ENCODE results near the gene PRAME. TPM values are rescaled to one million over a fixed set of nuclear protein-coding genes. Genes with fewer than 3 reads are reported as not detected.

PRAME gene
- 2.8 and 4.2 TPM in 2 replicates for total RNA-seq

GRCh38 chr22:22558972-22559603, at the start of gene PRAME:
Gene PRAME (minus strand): TSS chr22:22559265. CDS start chr22:22556832, 2,433 bp downstream.

GRCh38 chr22:22520020-22520656, 38.9 kb downstream of the PRAME start, which contains the start of gene ZNF280A:
Gene ZNF280A (minus strand): TSS chr22:22520270. CDS start chr22:22515630, 4,640 bp downstream.

GRCh38 chr22:22508274-22509176, 50.5 kb downstream of the PRAME start, which contains the start of gene ZNF280B:
Gene ZNF280B (minus strand): TSS chr22:22508742. CDS start chr22:22489398, 19,344 bp downstream.

Other genes with a start within 250 kb of the PRAME start
- 1.8 and 2.0 TPM in 2 replicates for gene ZNF280B, start 50.5 kb downstream of the PRAME start, total RNA-seq
- gene ZNF280A, start 39.0 kb downstream of the PRAME start, total RNA-seq: not detected in 2 replicates
- not detected in 2 replicates for gene GGTLC2, start 85.3 kb upstream of the PRAME start, total RNA-seq

All from mesangial cell (primary cell).